IPS-NIHi7 (cell line): ENCODE measurements around the gene CLPSL2.

ENCODE experiments used
- DNase-seq: peaks from one replicate; pipeline ENCODE4 v3.0.0; 2012; ENCODE audit warnings: mixed read lengths; ENCODE audit errors: extremely low spot score

CLPSL2 gene

GRCh38 chr6:35787266-35788218 lies 11.1 kb downstream of the CLPSL2 start:
- no peak for DNase-seq

- no peak for DNase-seq
These were observed 12.1 kb downstream of the CLPSL2 start for GRCh38 chr6:35788423-35788982.

GRCh38 chr6:35790683-35791082 lies 14.3 kb downstream of the CLPSL2 start:
- no peak for DNase-seq

- DNase-seq: no peak
These were observed 18.4 kb downstream of the CLPSL2 start for GRCh38 chr6:35794536-35795452.

GRCh38 chr6:35795453-35796071 lies 19.2 kb downstream of the CLPSL2 start:
- no peak for DNase-seq

- no peak for DNase-seq
These were observed 19.8 kb downstream of the CLPSL2 start for GRCh38 chr6:35796236-35796635.

GRCh38 chr6:35797837-35798526 lies 21.6 kb downstream of the CLPSL2 start:
- peak; percentile 47 for DNase-seq

- DNase-seq: no peak
These were observed 22.3 kb downstream of the CLPSL2 start for GRCh38 chr6:35798706-35799105.

- no peak for DNase-seq
These were observed 24.8 kb downstream of the CLPSL2 start for GRCh38 chr6:35801148-35801547.

- DNase-seq: peak; percentile 99
These were observed 28.8 kb downstream of the CLPSL2 start, which contains the start of gene LHFPL5 for GRCh38 chr6:35804996-35805736. Gene LHFPL5 (plus strand): TSS chr6:35805352. CDS start chr6:35805671, 319 bp downstream.

GRCh38 chr6:35808688-35809087 lies 32.3 kb downstream of the CLPSL2 start:
- no peak for DNase-seq

GRCh38 chr6:35809809-35810208 lies 33.4 kb downstream of the CLPSL2 start:
- DNase-seq: no peak

- DNase-seq: no peak
These were observed 34.7 kb downstream of the CLPSL2 start for GRCh38 chr6:35810971-35811698.

- no peak for DNase-seq
These were observed 35.2 kb downstream of the CLPSL2 start for GRCh38 chr6:35811699-35811995.

GRCh38 chr6:35817515-35817914 lies 41.1 kb downstream of the CLPSL2 start:
- no peak for DNase-seq

- no peak for DNase-seq
These were observed 47.2 kb downstream of the CLPSL2 start for GRCh38 chr6:35823601-35824000.

- DNase-seq: no peak
These were observed 48.3 kb downstream of the CLPSL2 start for GRCh38 chr6:35824552-35825192.
